ENCODE data around the gene OGFR.
"Not testable (repeated sequence)": the region's sequence is repeated elsewhere in the genome, so short reads cannot be mapped to it uniquely, and the experiment has no call there.

Gene OGFR

GRCh38 chr20:62845416-62846160, 41.0 kb downstream of the OGFR start:
- TF ChIP-seq CTCF (IDR thresholded peaks at IDR 0.05; ENCODE audit: low read depth, low read length): no peak
- peaks cover 15% of the 10 kb centered on the region; the same call in 1 of the 2 replicates for H3K36me3 ChIP-seq
- no peaks in the 10 kb centered on the region; the same call in 1 of the 2 replicates for H3K4me1 ChIP-seq
- DNase-seq: no peak
- H3K27me3 ChIP-seq: no peaks in the 10 kb centered on the region
- no peak overlapping the region for H3K4me3 ChIP-seq (ENCODE audit: low read depth, low read length)
- H3K9me3 ChIP-seq: no peaks in the 10 kb centered on the region

- TF ChIP-seq CTCF (IDR thresholded peaks at IDR 0.05; ENCODE audit: low read depth, low read length): no peak
- H3K36me3 ChIP-seq: peaks cover 15% of the 10 kb centered on the region; the same call in 1 of the 2 replicates
Observed at GRCh38 chr20:62846166-62846890, 41.7 kb downstream of the OGFR start.

GRCh38 chr20:62848917-62849316, 44.3 kb downstream of the OGFR start:
- H3K4me3 ChIP-seq (ENCODE audit: low read depth, low read length); H3K9me3 ChIP-seq; DNase-seq; H3K27me3 ChIP-seq; H3K4me1 ChIP-seq: not testable (repeated sequence)
- peaks cover 34% of the 10 kb centered on the region for H3K36me3 ChIP-seq

More at GRCh38 chr20:62846166-62846890, 41.7 kb downstream of the OGFR start:
- Histone ChIP-seq H3K4me3 (ENCODE audit: low read depth, low read length) (no peak overlapping the region), H3K9me3 (no peaks in the 10 kb centered on the region), H3K4me1 (no peaks in the 10 kb centered on the region; the same call in 1 of the 2 replicates), H3K27me3 (no peaks in the 10 kb centered on the region)
- peak; percentile 40 for DNase-seq

GRCh38 chr20:62849431-62849830, 44.8 kb downstream of the OGFR start:
- no peaks in the 10 kb centered on the region; the same call in 1 of the 2 replicates for H3K4me1 ChIP-seq
- no peaks in the 10 kb centered on the region for H3K27me3 ChIP-seq
- DNase-seq: no peak
- no peak for TF ChIP-seq CTCF (IDR thresholded peaks at IDR 0.05; ENCODE audit: low read depth, low read length)
- H3K4me3 ChIP-seq (ENCODE audit: low read depth, low read length): no peak overlapping the region
- H3K9me3 ChIP-seq: no peaks in the 10 kb centered on the region
- H3K36me3 ChIP-seq: peaks cover 39% of the 10 kb centered on the region

- Histone ChIP-seq H3K9me3 (no peaks in the 10 kb centered on the region), H3K36me3 (peaks cover 43% of the 10 kb centered on the region), H3K4me1 (no peaks in the 10 kb centered on the region; the same call in 1 of the 2 replicates), H3K27me3 (no peaks in the 10 kb centered on the region), H3K4me3 (ENCODE audit: low read depth, low read length) (no peak overlapping the region)
- no peak for DNase-seq
- no peak for TF ChIP-seq CTCF (IDR thresholded peaks at IDR 0.05; ENCODE audit: low read depth, low read length)
Observed at GRCh38 chr20:62850333-62850974, 45.8 kb downstream of the OGFR start.

- H3K4me3 ChIP-seq (ENCODE audit: low read depth, low read length): no peak overlapping the region
- H3K27me3 ChIP-seq: no peaks in the 10 kb centered on the region
- no peak for TF ChIP-seq CTCF (IDR thresholded peaks at IDR 0.05; ENCODE audit: low read depth, low read length)
- no peaks in the 10 kb centered on the region for H3K9me3 ChIP-seq
- peaks cover 49% of the 10 kb centered on the region for H3K36me3 ChIP-seq
- no peaks in the 10 kb centered on the region for H3K4me1 ChIP-seq
- DNase-seq: no peak
Observed at GRCh38 chr20:62852196-62852595, 47.6 kb downstream of the OGFR start.
